IPS DF 6.9 (cell line): ENCODE data around the gene BEND3.
"Not testable (repeated sequence)": the region's sequence is repeated elsewhere in the genome, so short reads cannot be mapped to it uniquely, and the experiment has no call there.

ENCODE experiments used
- DNase-seq: peaks from one replicate; pipeline ENCODE4 v3.0.0-alpha.2; 2013; ENCODE audit warnings: low read depth, low spot score
- H3K27ac ChIP-seq: one replicate; pipeline ENCODE4 v1.5.1; 2013; ENCODE audit warnings: low read length, control low read depth
- H3K27me3 ChIP-seq: 2 replicates; pipeline ENCODE4 v1.6.1; 2013; ENCODE audit warnings: mild to moderate bottlenecking, low read length; ENCODE audit not compliant: control insufficient read depth, insufficient read depth
- H3K36me3 ChIP-seq: 2 replicates; pipeline ENCODE4 v1.6.1; 2013; ENCODE audit warnings: low read length; ENCODE audit not compliant: control insufficient read depth, insufficient read depth
- H3K4me1 ChIP-seq: 2 replicates; pipeline ENCODE4 v1.6.1; 2013; ENCODE audit warnings: low read length; ENCODE audit not compliant: control insufficient read depth, insufficient read depth
- H3K4me3 ChIP-seq: 2 replicates; pipeline ENCODE4 v1.5.1; 2013; ENCODE audit warnings: mild to moderate bottlenecking, low read length
- H3K9me3 ChIP-seq: 2 replicates; pipeline ENCODE4 v1.6.1; 2013; ENCODE audit warnings: low read length, inconsistent platforms; ENCODE audit not compliant: control insufficient read depth, insufficient read depth
- WGBS: extraction: QIAGEN DNeasy Blood & Tissue Kit; methylation state at CpG from one replicate; pipeline ENCODE4 v1.1.7; 2013; ENCODE audit warnings: mixed read lengths, missing lambda C conversion rate; ENCODE audit not compliant: insufficient read length, insufficient coverage; 5-methylcytosine and 5-hydroxymethylcytosine counted together

Gene BEND3

GRCh38 chr6:107047807-107048206 lies 67.5 kb downstream of the BEND3 start:
- no peak for DNase-seq
- H3K9me3 ChIP-seq = peaks cover 2% of the 10 kb centered on the region; the same call in 1 of the 2 replicates
- no peaks in the 10 kb centered on the region for H3K27me3 ChIP-seq
- no CpG with 5 or more reads among the region's 7 CpGs for WGBS
- no peaks in the 10 kb centered on the region for H3K36me3 ChIP-seq
- H3K27ac ChIP-seq = no peak overlapping the region
- H3K4me1 ChIP-seq = no peaks in the 10 kb centered on the region
- H3K4me3 ChIP-seq = no peak overlapping the region

- Histone ChIP-seq H3K27me3 (no peaks in the 10 kb centered on the region), H3K4me3 (no peak overlapping the region), H3K4me1 (no peaks in the 10 kb centered on the region), H3K36me3 (no peaks in the 10 kb centered on the region), H3K27ac (no peak overlapping the region), H3K9me3 (peaks cover 2% of the 10 kb centered on the region; the same call in 1 of the 2 replicates)
- no peak for DNase-seq
- no CpG with 5 or more reads among the region's 11 CpGs for WGBS
Observed at GRCh38 chr6:107045826-107046675, 69.3 kb downstream of the BEND3 start.

- H3K4me3 ChIP-seq = no peak overlapping the region
- WGBS = no CpG with 5 or more reads among the region's 1 CpG
- no peak for DNase-seq
- no peaks in the 10 kb centered on the region for H3K27me3 ChIP-seq
- H3K4me1 ChIP-seq = 0 out of 2 replicates have a peak, but pooled peaks cover 1% of the 10 kb centered on the region
- no peaks in the 10 kb centered on the region for H3K9me3 ChIP-seq
- H3K27ac ChIP-seq = no peak overlapping the region
- no peaks in the 10 kb centered on the region for H3K36me3 ChIP-seq
Observed at GRCh38 chr6:107033126-107033525, 82.2 kb downstream of the BEND3 start.

- no peak for DNase-seq
- Histone ChIP-seq H3K36me3 (no peaks in the 10 kb centered on the region), H3K27me3 (no peaks in the 10 kb centered on the region), H3K4me1 (0 out of 2 replicates have a peak, but pooled peaks cover 1% of the 10 kb centered on the region), H3K9me3 (no peaks in the 10 kb centered on the region), H3K27ac (no peak overlapping the region), H3K4me3 (no peak overlapping the region)
- WGBS = no CpG with 5 or more reads among the region's 2 CpGs
Observed at GRCh38 chr6:107032051-107032450, 83.3 kb downstream of the BEND3 start.

GRCh38 chr6:107030151-107030550 lies 85.2 kb downstream of the BEND3 start:
- Histone ChIP-seq H3K27me3 (no peaks in the 10 kb centered on the region), H3K9me3 (no peaks in the 10 kb centered on the region), H3K27ac (no peak overlapping the region), H3K36me3 (no peaks in the 10 kb centered on the region), H3K4me1 (0 out of 2 replicates have a peak, but pooled peaks cover 1% of the 10 kb centered on the region), H3K4me3 (no peak overlapping the region)
- no peak for DNase-seq
- no CpG with 5 or more reads among the region's 5 CpGs for WGBS

GRCh38 chr6:107026965-107027364 lies 88.3 kb downstream of the BEND3 start:
- no peak for DNase-seq

GRCh38 chr6:107021446-107022185 lies 93.7 kb downstream of the BEND3 start:
- no peak for DNase-seq
- no peak overlapping the region for H3K4me3 ChIP-seq

More at GRCh38 chr6:107026965-107027364, 88.3 kb downstream of the BEND3 start:
- H3K9me3 ChIP-seq = no peaks in the 10 kb centered on the region
- H3K27ac ChIP-seq = no peak overlapping the region
- 100% methylated on average over 2 of the region's 8 CpGs for WGBS
- H3K4me3 ChIP-seq = no peak overlapping the region
- no peaks in the 10 kb centered on the region for H3K36me3 ChIP-seq
- H3K4me1 ChIP-seq = no peaks in the 10 kb centered on the region
- no peaks in the 10 kb centered on the region for H3K27me3 ChIP-seq

GRCh38 chr6:107020239-107020638 lies 95.1 kb downstream of the BEND3 start:
- WGBS = no CpG with 5 or more reads among the region's 4 CpGs
- H3K4me3 ChIP-seq = no peak overlapping the region

More at GRCh38 chr6:107021446-107022185, 93.7 kb downstream of the BEND3 start:
- H3K4me1 ChIP-seq = no peaks in the 10 kb centered on the region
- no peak overlapping the region for H3K27ac ChIP-seq
- no peaks in the 10 kb centered on the region for H3K36me3 ChIP-seq
- H3K9me3 ChIP-seq = no peaks in the 10 kb centered on the region
- no CpG with 5 or more reads among the region's 1 CpG for WGBS
- H3K27me3 ChIP-seq = no peaks in the 10 kb centered on the region

GRCh38 chr6:107019628-107020027 lies 95.7 kb downstream of the BEND3 start:
- not testable (repeated sequence) for DNase-seq, H3K9me3 ChIP-seq, H3K27ac ChIP-seq, H3K4me3 ChIP-seq, H3K27me3 ChIP-seq, H3K4me1 ChIP-seq, H3K36me3 ChIP-seq
- no CpG with 5 or more reads among the region's 8 CpGs for WGBS

More at GRCh38 chr6:107020239-107020638, 95.1 kb downstream of the BEND3 start:
- Histone ChIP-seq H3K36me3 (no peaks in the 10 kb centered on the region), H3K27ac (no peak overlapping the region), H3K27me3 (no peaks in the 10 kb centered on the region), H3K9me3 (no peaks in the 10 kb centered on the region), H3K4me1 (no peaks in the 10 kb centered on the region)
- DNase-seq = no peak

- H3K36me3 ChIP-seq = no peaks in the 10 kb centered on the region
- H3K27ac ChIP-seq = no peak overlapping the region
- no peaks in the 10 kb centered on the region for H3K4me1 ChIP-seq
- no CpG with 5 or more reads among the region's 5 CpGs for WGBS
- no peak for DNase-seq
- no peaks in the 10 kb centered on the region for H3K27me3 ChIP-seq
- H3K4me3 ChIP-seq = no peak overlapping the region
- no peaks in the 10 kb centered on the region for H3K9me3 ChIP-seq
Observed at GRCh38 chr6:107019047-107019446, 96.3 kb downstream of the BEND3 start.
